Measurements from ENCODE around the gene SMIM12.

GRCh38 chr1:34869760-34870159, 10.2 kb upstream of the SMIM12 start:
- no peak for TF ChIP-seq POLR2A (IDR thresholded peaks at IDR 0.05)
- TF ChIP-seq POLR2AphosphoS5 (IDR thresholded peaks at IDR 0.05) = no peak
